Superior temporal gyrus (tissue), 1 donor: Measurements from ENCODE around the gene LRCH1.

ENCODE experiments used
- DNase-seq: peaks from one replicate; pipeline ENCODE4 v3.0.0-alpha.2; 2016; ENCODE audit errors: extremely low spot score

LRCH1 gene

DNA sequence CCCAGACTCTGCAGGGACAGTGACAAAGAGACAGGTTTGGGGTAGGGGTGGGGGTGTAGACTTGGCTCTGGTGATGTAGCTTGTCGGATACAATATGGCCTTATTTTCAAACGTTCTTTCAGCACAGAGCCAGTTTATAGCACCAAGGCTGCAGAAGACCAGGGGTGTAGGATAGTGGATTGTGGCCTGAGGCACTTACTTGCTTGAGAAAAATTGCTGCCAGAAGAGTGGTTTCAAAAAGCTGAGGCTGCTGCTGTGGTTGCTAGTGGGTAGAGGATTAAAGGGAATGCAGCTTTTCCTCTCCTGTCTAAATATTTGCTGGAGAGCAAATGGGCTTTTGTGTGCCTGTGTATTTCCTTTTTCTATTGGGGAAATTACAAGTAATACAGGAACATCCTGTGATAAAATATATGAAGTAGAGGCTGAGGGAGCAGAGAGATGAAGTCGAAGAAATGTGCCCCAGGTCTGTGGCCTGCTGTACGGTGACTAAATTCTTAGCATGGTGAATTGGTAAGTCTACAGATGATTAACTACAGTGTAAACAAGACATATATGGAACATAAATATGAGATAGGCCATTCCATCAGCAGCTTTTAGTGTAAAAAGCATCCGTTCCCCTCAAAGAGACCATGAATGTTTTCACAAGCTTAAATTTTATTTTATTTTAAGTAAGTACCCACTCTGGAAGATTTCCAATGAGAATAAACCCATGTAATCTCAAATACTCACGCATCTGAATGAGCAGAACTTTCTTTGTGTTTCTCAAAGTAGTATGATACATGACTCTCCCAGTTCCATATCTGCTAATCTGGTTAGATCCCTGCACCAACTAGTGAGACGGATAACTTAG is 112.9 kb downstream of the LRCH1 start:
- DNase-seq: no peak

DNA sequence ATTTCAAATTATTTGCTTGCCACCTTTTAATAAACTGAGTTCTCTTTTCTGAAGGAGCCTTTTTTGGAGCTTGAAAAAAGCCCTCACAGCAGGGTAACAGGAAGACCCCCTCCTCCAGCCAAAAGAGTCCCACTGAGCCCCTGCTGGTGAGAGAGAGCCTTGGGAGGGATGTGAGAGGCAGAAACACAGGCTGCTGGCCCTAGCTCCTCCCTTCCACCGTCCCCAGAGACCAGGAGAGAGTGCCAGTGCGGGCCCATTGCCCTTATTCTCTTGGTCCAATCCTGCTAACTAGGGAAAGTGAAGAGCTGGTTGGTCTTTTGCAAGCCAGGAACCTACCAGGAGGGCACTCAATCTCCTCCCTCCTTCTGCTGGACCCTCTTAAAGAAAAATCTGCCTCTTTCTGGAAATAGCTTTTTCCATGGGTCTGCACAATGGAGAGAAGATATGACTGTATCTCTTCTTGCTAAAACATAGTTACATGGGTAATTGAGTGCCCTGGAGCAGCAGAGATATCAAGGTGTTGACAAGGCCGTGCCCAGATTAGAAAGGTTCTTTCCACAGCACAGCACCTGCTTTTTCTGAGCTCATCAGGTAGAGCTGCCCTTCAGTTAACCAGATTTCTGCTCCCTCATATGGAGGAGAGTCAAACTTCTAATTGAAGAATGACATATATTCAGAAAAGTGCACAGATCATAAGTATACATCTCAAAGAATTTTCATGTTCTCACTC is 113.9 kb downstream of the LRCH1 start:
- no peak for DNase-seq

- DNase-seq: no peak
Measured at GRCh38 chr13:46667687-46668281, 114.8 kb downstream of the LRCH1 start.

DNA sequence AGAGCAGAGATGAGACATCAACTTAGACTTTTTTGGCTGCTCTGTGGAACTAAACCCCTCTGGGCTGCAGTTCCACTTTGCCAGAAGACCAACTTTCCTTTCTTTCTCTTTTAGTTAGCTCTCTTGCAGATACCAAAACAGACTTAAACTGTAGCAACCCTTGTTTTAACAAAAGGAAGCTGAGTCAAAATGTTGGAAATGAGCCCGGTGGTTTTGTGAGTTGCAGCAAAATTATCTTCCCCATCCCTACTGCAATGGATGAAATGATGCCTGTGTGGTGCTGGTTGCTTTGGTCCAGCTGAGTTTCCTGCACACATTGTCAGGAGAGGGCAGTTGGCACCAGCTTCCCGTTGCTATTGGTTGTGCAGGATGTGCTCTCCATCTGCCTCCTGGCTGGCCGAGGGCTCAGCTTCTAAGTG is 115.3 kb downstream of the LRCH1 start:
- DNase-seq: peak; percentile 39

- DNase-seq: no peak
Measured at GRCh38 chr13:46668931-46669525, 116.1 kb downstream of the LRCH1 start.

GRCh38 chr13:46672338-46673090 is 119.5 kb downstream of the LRCH1 start:
- no peak for DNase-seq

DNA sequence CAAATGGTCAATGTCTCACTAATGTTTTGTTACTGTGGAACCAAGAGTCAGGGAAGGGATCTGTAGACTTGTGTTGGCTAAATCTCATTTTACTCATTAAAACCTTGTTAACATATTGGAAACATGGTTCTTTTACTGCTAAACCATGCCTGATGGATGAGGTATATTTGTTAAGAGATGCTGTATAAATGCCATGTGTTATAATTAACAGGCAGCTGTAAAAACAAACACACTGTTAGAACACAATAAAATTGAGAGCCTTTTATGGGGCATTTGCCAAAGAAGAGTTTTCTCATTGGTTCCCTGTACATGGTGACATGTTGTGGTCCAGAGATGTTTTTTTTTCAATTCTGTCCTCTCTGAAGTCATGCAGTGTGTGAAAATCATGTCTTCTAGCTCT is 122.0 kb downstream of the LRCH1 start:
- no peak for DNase-seq

DNA sequence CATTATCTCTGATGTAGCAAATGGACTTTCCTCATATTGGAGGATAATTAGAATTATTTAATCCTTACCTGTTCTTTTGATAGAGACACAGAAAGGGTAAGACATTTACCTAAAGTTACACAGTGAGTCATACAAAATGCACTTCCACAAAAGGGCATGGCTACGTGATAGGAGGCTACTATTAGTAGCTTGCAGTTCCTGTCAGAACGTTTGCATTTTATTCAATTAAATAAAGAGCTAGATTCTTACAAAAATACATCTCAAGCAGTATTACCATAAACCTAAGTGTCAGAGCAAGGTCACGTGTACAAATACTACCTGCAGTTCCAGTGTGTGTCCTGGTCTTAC is 123.4 kb downstream of the LRCH1 start:
- DNase-seq: no peak

- DNase-seq: no peak
Measured at GRCh38 chr13:46679369-46680120, 126.6 kb downstream of the LRCH1 start.

DNA sequence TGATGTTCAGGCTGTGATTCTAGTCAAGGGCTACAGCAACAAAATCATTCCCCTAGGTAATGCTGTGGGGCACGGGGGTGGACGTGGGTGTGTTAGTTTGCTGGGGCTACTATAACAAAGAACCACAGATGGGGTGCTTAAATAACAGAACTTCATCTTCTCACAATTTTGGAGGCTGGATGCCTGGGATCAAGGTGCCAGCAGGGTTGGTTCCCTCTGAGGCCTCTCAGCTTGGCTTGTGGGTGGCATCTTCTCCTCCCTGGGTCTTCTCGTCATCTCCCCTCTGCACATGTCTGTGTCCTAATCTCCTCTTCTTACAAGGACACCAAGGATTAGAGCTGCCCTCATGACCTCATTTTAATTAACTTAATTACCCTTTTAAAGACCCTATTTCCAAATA is 129.0 kb downstream of the LRCH1 start:
- no peak for DNase-seq

GRCh38 chr13:46682707-46683106 is 129.7 kb downstream of the LRCH1 start:
- no peak for DNase-seq

DNA sequence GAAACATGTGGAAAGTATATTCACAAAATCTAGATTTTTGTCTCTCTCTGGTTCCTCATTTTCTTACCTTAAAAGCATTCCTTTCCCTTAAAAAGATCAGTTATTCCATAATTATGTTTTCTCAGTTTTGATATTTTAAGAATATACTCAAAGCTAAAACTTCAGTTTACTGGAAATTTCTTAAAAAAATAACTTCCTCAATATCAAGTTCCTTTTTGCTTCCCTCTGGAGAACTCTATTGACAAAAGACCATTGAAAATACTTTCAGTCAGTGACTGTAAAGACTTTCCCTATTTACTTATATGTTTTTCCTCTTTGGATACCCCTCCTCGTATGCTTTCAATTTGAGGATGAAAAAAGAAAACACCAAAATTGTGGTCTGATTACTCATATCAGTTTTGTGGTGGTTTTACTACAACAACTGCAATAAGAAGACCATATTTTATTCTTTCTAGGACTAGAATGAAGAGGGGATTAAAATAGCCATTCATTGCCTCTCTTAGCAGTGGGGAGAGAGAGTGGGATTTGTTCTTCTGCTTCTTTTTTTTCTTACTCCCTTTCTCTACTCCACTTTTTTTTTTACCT is 130.8 kb downstream of the LRCH1 start:
- DNase-seq: no peak

DNA sequence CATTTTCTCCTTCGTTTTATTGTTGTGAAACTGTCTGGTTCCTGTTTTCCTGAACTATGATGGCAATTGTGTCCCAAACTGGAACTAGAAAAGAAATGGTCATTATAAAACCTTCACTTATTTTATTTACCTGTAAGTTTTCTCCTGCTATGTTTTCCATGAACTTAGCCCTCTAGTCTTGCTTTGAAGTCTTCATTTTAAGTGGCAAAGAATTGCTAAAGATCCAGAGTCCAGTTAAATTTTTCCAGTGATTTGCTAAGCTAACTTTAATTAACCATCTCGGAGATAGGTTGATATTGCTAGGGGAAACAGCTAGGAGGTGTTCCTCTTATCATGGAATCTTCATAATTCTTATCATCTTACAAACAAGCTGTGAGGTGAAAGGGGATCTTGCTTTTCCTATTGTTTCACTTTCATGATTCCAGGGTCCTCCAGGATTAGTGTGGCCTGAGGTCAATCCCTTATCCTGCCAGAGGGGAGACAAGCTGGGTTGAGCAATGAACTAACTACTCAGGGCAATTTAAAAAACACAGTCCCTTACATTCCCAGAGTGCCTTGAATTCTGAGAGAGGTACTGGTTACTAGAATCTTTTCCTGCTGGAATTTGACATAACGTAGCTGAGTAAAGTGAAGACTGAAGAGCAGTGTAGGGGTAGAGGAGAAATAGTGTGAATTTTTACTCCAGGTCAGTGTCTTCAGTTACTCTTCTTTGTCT is 131.5 kb downstream of the LRCH1 start:
- no peak for DNase-seq

DNA sequence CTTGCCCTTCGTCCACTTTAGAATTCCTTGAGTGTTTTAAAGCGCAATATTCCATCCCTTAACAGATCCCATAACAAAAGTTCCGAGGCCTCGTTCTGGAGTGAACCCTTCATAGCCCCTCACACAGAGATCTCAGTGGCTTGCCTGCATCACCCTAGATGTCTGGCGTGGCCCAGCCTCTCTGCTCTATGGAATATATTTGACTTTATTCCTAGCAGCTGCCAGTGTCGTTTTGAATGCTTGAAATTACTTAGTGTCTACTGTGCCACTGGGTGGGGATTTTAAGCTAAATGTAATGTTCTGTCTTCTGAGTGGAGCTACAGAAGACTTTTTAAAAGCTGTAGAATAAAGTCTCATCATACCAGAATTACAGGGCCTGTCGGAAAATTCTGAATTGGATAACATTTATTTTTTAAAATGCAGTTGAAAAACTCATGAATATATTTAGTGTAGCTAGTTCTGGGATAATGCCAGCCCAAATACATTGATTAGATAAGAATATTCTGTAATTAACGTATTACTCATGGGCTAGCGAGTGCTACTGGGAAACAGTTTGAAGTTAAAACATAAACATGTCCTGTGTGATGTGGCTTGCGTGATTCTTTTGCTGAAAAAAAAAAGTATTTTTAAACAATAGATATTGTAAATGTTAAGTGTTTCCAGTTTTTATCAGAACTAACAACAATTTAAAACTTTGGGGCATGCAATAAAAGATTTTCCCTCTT is 132.2 kb downstream of the LRCH1 start:
- no peak for DNase-seq

GRCh38 chr13:46686171-46686570 is 133.2 kb downstream of the LRCH1 start:
- DNase-seq: no peak

DNA sequence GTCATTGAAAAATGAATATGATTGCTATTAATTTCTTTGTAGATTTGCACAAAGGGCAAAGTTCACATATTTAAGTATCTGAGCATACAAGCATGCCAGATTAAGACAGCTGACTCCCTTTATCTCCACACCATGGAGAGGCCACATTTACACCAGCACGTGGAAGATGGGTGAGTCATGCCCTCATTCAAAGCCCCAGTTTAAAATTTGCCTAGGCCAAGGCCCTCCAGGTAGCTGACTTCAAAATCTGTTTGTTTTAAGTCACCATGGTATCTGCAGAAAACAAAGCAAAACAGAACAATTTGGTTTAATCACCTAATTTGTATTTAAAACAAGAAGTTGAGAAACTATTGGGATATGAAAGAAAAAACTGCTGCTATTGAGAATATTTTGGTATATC is 134.8 kb downstream of the LRCH1 start:
- DNase-seq: no peak

DNA sequence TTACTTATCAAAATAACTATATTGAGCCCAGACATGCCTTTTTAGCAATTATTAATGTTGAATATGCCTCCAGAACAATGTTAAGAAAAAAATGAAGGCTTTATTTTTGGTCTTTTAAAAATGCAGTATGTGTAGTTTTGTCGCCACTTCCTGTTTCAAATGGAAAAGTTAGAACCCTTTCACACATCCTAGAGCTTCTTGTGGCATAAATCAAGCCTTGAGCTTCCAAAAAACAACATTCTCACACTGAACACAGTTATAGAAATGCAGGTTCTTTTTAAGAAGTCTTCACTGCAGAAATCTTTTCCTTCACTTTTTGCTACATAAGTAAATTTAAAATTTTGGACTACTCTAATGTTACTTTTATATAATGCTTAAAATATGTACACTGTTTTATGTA is 135.3 kb downstream of the LRCH1 start:
- DNase-seq: no peak

DNA sequence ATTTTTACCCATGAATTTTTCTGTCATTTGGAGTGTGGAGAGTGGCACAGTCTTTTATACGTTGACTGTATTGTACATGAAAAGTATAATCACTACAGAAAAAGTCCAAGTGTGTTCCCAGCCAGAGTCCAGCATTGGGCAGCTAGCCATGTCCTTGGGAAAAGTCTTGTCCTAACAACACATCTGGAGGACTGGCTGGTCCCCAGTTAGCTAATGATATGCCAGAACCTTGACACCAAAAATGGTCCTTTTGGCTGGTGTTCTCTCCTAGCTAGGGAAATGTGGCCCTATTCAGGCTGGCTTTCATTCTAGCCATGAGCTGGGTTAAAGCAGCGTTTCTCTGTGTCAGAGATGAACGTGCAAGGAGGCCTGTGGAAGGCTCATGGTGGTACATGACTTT is 145.0 kb downstream of the LRCH1 start:
- no peak for DNase-seq

GRCh38 chr13:46698910-46699460 is 146.0 kb downstream of the LRCH1 start:
- DNase-seq: no peak
